HG02571 (cell line): ENCODE measurements around the gene MGRN1.
A peak's percentile ranks its signal among the peaks of the same experiment; 100 is the strongest.

ENCODE experiments used
- ATAC-seq: cut with Tn5 transposase; IDR thresholded peaks from one replicate; pipeline ENCODE4 v1.9.1; 2021; ENCODE audit warnings: mild to moderate bottlenecking, moderate library complexity; ENCODE audit not compliant: unreplicated experiment

Gene MGRN1

DNA sequence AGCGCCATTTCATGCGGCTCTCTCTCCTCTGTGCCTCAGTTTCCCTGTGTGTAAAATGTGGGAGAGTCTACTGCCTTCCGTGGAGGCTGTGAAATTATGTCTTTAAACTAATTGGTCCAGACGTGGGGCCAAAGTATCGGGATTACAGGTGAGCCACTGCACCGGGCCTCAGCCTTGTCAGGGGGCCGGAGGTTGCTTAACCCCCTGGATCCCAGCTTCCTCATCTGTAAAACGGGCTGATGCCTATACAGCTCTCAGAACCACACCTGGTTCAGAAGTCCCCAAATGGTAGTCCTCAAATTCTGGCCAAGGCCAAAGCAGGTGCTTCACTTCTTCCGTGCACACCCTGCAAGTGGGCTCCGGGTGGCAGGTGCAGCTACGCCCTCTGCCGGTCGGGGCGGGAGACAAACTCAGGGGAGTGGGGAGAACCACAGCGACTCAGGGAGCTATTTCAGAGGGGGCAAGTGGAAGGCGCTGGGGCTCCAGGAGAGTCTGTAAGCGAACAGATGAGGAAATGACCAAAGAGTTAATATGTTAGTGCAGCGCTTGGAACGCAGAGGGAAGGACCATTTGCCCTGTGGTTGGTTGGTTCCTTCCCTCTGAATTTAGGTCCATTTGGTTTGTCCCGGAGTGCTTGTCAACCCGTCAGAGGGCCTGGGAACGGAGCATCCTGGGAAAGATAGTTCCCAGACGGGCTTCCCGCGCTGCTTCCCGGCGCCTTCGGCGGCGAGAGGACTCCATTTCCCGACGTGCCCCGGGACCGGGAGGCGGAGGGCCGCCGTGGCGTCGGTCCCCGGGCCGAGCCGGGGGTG lies at the start of gene MGRN1:
Gene MGRN1, plus strand, starts transcription at position 812 of the 812 bp plus-strand sequence. CDS start 135 bp downstream, outside the sequence.
- ATAC-seq: peak; percentile 63

DNA sequence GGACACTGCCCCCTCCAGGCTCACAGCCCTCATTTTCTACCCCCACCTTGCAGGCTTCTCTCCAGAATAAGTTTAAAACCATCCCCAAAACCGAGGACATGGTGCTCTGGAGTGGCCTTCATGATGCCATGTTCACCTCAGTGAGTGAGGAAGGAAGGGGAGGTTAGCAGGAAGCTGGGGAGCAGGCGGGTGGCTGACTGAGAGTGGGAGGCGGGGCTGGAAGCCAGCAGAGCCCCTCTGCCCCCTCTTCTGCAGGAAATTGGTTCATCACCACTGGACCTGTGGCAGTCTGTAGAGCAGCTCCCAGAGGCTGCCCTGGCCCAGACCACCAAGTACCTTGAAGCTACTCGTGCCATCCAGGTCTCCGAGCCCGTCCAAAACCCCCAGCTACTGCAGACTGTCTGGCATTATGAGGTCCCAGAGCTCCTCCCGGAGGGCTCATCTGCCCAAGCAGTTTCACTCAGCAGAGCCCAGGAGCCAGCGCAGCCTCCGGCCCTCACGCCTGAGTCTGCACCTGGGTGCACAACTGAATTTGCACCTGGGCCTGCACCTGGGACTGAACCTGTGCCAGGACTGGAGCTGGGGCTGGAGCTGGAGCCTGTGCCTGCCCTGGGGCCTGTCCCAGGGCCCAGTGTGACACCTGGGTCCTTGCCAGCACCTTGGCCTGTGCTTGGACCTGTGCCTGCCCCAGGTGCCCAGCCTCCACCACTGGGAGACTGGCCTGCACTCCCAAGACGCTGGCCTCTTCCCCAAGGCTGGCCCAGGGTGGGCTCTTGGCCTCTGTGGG lies 49.5 kb upstream of the MGRN1 start:
- no peak for ATAC-seq

DNA sequence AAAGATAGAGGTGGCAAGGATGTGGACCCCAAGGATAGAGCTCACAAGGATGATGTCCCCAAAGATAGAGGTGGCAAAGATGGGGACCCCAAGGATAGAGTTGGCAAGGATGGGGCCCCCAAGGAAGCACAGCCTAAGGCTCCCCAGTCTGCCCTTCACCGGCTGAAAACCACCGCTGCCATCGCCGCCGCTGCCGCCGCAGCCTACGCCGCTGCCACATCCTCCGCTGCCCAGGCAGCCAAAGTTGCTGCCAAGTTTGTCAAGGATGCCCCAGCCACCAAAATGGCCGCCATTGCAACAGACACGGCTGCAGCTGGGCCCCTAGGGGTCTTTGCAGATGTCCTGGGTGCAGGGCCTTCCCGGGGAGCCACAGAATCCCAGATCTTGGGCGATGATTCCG lies 48.6 kb upstream of the MGRN1 start:
- ATAC-seq: no peak

DNA sequence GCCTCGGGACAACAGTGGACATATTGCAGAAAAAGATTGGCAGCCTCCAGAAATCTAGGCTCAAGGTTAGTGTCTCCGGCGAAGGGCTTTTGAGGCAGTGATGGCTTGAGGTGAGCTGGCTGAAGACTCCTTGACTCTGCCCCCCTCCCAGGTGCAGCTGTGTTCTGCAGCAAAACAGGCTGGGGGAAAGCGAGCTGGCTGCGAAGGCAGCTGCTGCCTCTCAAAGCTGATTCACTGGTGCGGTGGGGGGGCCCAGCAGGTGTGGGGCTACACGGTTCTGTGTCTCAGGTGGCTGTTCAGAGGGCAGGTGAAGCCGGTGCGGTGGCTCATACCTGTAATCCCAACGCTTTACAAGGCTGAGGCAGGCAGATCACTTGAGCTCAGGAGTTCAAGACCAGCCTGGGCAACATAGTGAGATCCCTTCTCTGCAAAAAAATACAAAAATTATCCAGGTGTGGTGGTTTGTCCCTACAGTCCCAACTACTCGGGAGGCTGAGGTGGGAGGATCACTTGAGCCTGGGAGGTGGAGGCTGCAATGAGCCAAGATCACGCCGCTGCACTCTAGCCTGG lies 45.6 kb upstream of the MGRN1 start:
- no peak for ATAC-seq

DNA sequence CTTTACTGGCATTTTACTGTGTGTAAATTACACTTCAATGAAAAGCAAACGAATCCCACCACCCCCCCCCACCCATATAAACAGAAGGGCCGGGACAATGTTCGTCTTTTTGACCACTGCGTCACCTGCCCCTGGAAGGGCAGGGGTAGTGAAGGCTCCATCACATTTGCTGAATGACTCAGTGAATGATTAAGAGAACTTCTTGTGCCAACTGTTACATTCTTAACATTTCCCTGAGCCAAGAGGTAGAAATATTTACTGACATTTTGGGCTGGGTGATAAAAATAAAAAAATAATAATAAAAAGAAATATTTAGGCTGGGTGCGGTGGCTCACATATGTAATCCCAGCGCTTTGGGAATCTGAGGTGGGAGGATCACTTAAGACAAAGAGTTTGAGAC lies 44.4 kb upstream of the MGRN1 start:
- no peak for ATAC-seq

DNA sequence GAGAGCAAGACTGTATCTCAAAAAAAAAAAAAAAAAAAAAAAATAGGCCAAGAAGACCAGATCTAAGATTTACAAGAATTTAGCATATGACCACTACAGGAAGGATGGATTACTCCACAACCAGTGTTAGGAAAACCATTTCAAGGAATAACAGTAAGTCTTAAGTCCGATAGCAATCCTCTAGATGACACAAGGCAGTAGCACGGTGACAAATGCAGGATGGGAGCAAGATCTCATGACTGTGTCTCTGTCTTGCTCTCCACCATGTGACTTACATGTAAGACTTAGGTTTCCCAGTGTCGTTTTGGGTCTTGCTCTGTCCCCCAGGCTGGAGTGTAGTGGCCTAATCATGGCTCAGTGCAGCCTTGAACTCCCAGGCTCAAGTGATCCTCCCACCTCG lies 40.7 kb upstream of the MGRN1 start:
- ATAC-seq: no peak

DNA sequence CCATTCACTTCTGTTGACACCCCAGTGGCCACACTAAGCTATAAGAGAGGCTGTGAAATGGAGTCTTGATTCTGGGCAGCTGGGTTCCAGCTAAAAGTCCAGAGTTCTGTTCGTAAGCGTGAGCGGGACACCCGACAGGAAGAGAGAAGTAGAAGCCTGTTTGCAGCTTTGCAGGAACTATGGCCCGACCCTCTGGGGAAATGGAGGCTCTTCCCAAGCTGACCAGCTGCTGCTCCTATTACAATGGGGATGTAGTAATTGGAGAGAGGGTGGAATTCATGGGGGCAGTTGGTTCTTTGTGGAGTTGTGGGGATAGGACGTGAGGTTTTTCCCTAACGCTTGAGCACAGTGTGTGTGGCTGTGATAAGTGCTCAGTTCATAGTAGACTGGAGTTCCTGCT lies 38.3 kb upstream of the MGRN1 start:
- no peak for ATAC-seq

DNA sequence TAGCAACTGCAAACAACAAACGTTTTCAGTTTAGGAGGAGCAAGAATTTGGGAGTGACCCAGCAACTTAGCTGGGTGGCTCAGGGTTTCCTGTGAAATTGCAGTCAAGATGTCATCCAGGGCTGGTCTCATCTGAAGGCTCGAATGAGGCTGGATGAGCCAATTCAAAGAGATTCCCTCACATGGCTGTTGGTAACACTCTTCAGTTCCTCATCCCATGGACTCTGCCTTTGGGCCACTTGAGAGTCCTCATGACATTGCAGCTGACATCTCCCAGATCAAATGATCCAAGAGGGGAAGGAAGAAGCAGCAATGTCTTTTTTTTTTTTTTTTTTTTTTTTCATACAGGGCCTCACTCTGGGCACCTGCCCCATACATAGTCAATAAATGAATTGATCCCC lies 36.2 kb upstream of the MGRN1 start:
- no peak for ATAC-seq

DNA sequence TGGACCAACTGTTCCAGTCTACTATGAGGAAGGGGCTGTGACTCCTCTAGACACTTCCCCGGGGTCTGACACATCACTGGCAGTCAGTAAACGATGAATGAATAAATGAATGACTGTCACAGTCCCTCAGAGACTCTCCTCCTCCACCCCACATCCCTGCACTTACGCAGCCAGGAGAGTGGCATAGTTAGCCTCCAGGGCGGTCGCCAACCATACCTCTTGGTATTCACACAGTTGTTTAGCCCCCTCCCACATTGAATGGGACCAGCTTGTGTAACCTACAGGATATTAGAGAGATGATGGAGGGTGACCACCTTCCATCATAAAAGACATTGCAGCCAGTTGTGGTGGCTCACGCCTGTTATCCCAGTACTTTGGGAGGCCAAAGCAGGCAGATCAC lies 35.7 kb upstream of the MGRN1 start:
- ATAC-seq: no peak

DNA sequence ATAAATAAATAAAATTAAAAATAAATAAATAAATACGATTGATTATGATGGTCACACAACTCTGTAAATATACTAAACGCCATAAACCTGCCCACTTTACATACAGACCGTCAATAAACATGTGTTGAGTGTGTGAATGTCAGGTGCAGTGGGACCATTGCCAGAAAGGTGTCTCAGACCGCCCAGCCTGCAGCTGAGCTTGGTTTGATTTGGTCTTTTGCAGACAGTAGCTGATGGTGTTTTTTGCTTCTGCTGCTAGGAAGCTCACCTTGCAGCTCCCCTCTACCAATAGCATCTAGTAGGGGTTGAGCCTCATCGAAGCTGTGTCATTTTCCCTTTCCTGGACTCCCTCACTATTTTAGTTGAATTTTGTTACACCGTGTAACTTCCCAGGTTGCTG lies 33.4 kb upstream of the MGRN1 start:
- no peak for ATAC-seq

DNA sequence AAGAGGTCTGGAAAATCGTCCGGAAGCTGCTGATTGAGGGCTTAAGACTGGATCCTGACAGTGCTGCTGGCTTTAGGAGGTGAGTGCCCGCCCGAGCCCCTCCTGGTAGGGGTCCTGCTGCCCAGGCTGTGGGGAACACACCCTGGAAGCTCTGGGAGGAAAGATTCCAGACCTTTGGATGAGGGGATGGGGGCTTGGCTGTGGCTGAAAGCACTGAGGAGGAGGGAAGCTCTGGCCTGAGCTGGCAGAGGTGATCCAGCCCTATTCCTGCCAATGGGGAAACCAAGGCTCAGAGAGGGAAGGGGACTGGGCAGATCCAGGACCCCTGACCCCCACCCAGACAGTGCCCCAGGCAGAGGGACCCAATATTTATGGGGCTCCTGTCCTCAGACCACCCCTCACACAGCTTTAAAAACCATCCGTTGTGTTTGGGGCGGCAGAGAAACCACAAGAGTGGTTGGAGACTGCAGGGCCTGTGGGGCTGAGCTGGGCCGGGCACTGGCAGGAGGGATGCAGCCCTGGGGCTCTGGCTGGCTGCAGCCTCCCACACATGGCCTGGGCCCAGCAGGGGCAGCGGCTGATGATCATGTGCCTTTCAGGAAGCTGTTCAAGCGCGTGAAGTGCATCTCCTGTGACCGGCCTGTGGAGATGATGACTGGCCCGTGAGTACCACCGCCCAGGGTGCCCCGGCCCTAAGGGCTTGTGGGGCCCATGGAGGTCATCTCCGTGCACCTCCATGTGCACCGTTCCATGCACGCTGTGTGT lies 32.7 kb upstream of the MGRN1 start:
- no peak for ATAC-seq

DNA sequence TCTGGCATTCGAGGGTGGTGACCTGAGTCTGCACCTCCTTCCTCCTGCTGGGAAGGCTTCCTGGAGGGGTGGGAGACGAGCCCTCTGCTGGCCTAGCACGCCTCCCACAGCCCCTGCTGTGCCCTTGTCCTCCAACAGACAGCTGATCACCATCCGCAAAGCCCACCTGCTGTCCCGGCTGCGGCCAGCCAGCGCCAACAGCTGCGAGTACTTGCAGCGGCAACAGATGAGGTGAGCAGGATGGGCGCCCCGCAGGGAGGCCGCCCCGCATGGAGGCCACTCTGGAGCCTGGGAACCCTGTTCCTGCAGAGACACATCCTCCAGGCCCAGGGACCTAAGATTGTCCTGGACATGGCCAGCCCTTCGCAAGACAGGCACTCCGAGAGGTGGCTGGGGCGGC lies 31.5 kb upstream of the MGRN1 start:
- ATAC-seq: no peak

DNA sequence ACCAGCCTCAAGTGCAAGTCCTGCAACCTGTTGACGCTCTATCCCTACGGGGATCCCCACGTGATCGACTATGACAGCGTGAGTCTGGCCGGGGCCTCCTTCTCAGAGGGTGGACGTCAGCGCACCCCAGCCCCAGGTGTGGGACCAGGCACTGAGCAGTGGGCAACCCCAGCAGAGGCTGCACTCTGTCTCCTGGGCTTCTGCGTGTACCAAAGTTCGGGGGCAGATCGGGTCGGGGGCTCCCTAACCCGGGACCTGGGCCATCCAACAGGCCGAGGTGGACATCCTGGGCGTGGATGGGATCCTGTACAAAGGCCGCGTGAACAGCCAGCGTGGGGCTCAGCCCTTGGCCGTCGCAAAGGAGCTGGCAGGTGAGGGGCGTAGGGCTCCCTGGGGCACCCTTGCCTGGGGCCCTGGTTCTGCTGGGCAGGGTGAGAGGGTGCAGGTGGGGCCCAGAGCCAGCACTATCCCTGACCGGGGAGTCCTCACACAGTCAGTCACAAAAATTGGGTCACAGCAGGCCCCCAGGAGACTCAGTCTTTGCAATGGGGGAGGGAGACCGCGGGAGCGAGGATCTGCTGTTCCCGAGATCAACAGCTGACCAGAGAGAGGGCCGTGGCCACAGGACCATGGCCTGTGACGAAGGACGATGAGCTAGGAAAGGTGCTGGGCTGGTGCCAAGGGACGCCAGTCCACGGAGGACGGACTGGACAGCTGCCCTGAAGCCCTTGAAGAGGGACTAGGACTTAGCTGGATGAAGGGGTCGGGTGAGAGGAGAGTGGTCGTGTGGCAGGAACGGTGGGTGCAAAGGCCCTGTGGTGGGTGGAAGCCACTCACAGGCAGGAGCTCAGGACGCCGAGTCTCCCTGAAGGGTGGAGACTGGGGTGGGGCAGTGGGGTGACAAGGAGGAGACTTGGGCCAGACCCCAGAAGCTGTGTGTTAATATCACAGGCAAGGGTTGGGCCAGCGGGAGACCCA lies 29.9 kb upstream of the MGRN1 start:
- no peak for ATAC-seq

DNA sequence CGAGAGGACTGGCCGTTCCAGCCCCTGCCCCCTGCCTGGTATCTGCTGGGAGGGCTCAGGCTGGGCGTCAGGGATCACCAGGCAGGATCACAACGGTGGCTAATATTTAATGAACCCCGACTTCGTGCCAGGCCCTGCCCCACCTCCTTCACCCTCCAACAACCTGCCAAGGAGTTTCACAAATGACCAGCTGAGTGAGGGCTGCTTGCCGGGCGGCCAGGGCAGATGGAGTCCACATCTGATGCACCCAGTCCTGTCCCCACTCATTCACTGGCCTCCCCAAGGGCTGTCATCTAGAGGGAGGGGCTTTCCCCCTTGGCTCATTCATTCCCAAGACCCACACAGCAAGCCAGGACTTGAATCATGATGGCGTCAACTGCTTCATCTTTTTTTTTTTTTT lies 27.5 kb upstream of the MGRN1 start:
- ATAC-seq: no peak

DNA sequence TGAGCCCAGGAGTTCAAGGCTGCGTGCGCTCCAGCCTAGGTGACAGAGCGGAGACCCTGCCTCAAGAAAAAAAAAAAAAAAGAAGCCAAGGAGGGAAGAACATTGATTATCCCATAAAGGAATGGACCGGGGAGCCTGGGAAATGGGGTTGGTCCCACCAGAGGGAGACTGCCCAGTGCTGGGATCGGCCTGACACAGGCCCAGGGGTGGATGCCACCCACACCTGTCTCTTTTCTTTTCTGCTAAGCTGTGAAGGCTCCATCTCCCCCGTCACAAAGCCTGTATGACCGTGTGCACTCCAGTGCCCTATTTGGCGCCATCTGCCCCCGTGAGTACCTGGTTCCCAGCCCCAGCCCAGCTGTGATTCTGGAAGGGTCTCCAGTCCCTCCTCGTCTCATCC lies 25.6 kb upstream of the MGRN1 start:
- ATAC-seq: no peak

DNA sequence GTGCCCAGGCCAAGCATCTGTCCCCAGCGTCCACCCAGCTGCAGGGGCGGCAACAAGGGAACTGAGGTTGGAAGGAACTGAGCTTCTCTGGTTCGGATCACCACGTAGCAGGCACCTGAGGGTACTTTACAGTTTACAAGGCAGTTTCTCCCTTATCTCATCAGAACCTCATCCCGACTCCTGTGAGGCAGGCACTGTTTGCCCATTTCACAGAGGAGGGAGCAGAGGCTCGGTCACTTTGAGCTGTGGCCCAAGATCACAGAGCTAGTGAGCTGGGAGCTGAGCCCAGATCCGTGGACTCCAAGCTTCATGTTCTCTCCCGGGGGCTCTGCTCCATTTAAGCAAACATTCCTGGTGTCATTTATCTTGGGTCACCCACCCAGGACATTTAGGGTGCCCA lies 25.1 kb upstream of the MGRN1 start:
- ATAC-seq: no peak

DNA sequence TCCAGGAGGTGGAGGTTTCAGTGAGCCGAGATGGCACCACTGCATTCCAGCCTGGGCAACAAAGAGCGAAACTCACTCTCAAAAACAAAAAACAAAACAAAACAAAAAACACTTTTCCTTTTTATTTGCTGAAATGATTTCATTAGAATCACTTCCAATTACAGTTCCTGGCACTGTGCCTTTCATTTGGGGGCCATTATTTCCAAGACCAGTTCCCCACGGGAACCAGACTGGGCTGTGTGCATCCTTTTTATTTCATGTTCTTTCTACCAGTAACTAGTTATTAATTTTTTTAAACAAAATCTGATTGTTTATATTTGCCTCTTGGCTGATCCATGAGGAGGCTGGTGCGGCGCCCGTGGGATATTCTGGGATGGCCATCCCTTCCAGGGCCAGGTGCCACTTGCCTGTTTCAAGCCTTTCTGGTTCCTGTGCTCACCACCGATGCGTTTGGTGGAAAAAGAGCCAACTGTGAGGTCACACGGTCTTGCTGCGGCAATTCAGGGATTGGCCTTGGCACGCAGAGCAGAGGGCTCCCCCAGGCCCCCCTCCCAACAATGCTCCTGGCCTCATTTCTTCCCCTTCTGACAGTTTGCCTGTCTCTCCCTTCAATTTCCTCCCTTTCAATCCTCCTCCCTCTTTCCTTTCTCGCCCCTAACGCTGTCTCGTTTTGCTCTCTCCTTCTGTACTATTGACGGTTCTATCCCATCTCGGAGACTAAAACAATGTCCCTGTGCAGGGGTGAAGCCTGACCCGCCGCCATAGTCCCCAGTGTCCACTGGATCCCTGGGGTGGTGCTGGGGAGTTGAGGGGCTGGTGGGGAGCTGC lies 23.4 kb upstream of the MGRN1 start:
- no peak for ATAC-seq

DNA sequence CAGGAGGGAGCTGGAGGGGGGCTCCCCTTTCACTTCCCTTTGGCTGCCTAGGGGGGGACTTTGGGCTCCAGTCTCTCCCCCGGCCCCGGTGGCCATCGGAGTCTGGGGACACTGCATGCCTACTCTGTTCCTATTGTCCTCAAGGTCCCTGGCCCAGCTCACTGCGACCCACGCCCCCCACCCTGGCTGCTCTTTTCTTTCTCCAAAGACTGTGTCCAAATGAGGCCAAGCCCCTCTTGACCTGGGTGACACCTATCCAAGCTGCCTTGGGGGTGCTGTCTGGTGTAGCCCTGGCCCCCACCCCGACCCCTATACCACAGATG lies 22.8 kb upstream of the MGRN1 start:
- no peak for ATAC-seq

DNA sequence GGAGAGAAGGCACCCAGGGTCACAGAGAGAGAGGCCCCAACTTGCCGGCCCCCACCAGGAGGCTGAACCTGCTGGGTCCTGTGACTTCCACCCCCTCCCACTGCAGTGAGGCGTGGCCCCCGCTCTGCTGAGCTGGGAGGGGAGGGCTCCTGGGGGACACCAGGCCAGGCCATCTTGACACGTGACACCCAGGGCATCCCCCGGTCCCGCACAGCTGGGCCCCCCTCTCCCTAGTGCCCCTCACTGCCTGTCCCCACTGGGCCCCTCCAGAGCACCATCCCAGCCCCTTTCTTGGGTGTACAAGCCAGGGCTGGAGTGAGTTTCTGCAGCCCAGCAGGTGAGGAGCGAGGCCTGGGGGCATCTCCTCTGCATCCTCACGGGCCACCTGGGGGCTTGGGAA lies 22.3 kb upstream of the MGRN1 start:
- no peak for ATAC-seq
